ENCODE measurements around the gene XYLB.

Gene XYLB

DNA sequence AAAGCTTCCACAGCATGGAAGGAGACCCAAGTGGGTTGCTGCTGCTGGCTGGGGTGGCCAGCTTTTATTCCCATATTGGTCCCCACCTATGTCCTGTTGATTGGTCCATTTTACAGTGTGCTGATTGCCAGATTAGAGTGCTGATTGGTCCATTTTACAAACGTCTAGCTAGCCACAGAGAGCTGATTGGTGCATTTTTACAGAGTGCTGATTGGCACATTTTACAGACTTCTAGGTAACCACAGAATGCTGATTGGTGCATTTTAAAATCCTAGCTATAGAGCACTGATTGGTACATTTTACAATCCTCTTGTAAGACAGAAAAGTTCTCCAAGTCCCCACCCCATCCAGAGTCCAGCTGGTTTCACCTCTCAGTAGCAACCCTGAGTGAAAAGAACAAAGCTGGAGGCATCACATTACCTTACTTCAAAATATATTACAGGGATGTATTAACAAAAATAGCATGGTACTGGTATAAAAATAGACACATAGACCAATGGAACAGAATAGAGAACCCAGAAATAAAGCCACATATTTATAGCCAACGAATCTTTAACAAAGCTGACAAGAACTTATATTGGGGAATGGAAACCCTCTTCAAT lies 99.6 kb downstream of the XYLB start:
- no peaks in the 10 kb centered on the region for H3K36me3 ChIP-seq (ENCODE audit: control insufficient read depth, insufficient read depth, low read length)
- no peak overlapping the region for H3K4me3 ChIP-seq (replicated peaks; ENCODE audit: low read depth, low read length)
- no peaks in the 10 kb centered on the region for H3K27me3 ChIP-seq (replicated peaks; ENCODE audit: control insufficient read depth, insufficient read depth, low read length)
- no peak for DNase-seq (ENCODE audit: extremely low read depth, insufficient read length)
- TF ChIP-seq CTCF (IDR thresholded peaks at IDR 0.05; ENCODE audit: insufficient read depth, low read length, poor library complexity, severe bottlenecking), result no peak

- no peak for DNase-seq (ENCODE audit: extremely low read depth, insufficient read length)
- no peaks in the 10 kb centered on the region for H3K27me3 ChIP-seq (replicated peaks; ENCODE audit: control insufficient read depth, insufficient read depth, low read length)
- no peak for TF ChIP-seq CTCF (IDR thresholded peaks at IDR 0.05; ENCODE audit: insufficient read depth, low read length, poor library complexity, severe bottlenecking)
- no peaks in the 10 kb centered on the region for H3K36me3 ChIP-seq (ENCODE audit: control insufficient read depth, insufficient read depth, low read length)
- no peak overlapping the region for H3K4me3 ChIP-seq (replicated peaks; ENCODE audit: low read depth, low read length)
Measured at GRCh38 chr3:38446812-38447211, 100.2 kb downstream of the XYLB start.

GRCh38 chr3:38450853-38451252 lies 104.3 kb downstream of the XYLB start:
- Histone ChIP-seq H3K36me3 (ENCODE audit: control insufficient read depth, insufficient read depth, low read length) (no peaks in the 10 kb centered on the region), H3K4me3 (replicated peaks; ENCODE audit: low read depth, low read length) (no peak overlapping the region), H3K27me3 (replicated peaks; ENCODE audit: control insufficient read depth, insufficient read depth, low read length) (no peaks in the 10 kb centered on the region)
- DNase-seq (ENCODE audit: extremely low read depth, insufficient read length), result no peak
- no peak for TF ChIP-seq CTCF (IDR thresholded peaks at IDR 0.05; ENCODE audit: insufficient read depth, low read length, poor library complexity, severe bottlenecking)

DNA sequence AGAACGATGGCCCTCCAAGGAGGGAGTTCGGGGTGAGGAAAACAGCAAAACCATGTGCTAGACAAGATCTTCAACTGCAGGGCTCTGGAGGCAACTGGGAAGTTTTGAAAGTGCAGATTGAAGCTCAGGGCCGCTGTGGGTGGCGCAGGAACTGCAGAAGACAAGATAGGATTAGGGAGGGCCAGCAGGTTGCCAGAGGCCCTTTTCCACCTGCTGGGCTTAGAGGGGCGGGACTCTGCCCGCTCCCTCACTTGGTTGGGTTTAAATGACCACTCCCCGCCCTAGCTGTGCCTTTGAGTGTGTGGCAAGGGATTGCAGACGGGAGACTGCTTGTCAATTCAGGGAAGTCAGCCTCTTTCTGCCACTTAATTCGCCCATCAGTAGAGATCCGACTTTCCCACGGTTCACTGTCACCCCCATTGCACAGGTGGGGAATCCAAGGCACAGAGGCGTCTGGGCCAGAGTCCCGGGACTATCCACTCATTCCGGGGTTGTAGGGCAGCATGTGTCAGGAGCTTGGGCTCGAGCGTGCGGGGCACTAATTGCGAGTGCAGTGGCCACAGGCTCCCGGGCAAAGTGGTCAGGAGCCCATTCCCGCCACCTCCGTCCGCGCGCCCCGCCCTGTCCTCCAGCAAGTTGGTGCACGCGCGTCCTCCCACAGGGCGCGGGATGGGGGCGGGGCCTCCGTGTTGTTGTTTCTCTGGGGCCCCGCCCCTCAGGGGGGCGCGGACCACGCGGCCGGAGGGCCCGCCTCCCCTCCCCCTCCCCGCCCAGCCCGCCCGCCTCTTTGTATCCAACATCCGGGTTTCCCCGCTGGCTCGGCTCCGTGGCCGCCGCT lies 106.7 kb downstream of the XYLB start, which contains the start of gene ACVR2B:
Gene ACVR2B, plus strand, starts transcription at position 816 of the 838 bp plus-strand sequence. CDS start 433 bp downstream, outside the sequence.
- peak; percentile 72 for DNase-seq (ENCODE audit: extremely low read depth, insufficient read length)
- TF ChIP-seq CTCF (IDR thresholded peaks at IDR 0.05; ENCODE audit: insufficient read depth, low read length, poor library complexity, severe bottlenecking), result no peak
- no peaks in the 10 kb centered on the region for H3K36me3 ChIP-seq (ENCODE audit: control insufficient read depth, insufficient read depth, low read length)
- no peaks in the 10 kb centered on the region for H3K27me3 ChIP-seq (replicated peaks; ENCODE audit: control insufficient read depth, insufficient read depth, low read length)
- peak within 1 kb of the TSS; percentile 69 for H3K4me3 ChIP-seq (replicated peaks; ENCODE audit: low read depth, low read length)

- Histone ChIP-seq H3K36me3 (ENCODE audit: control insufficient read depth, insufficient read depth, low read length) (no peaks in the 10 kb centered on the region), H3K27me3 (replicated peaks; ENCODE audit: control insufficient read depth, insufficient read depth, low read length) (no peaks in the 10 kb centered on the region), H3K4me3 (replicated peaks; ENCODE audit: low read depth, low read length) (peak overlapping the region; percentile 69)
- DNase-seq (ENCODE audit: extremely low read depth, insufficient read length), result no peak
- no peak for TF ChIP-seq CTCF (IDR thresholded peaks at IDR 0.05; ENCODE audit: insufficient read depth, low read length, poor library complexity, severe bottlenecking)
Measured at GRCh38 chr3:38453913-38454177, 107.3 kb downstream of the XYLB start.
